Rectal smooth muscle tissue (tissue), 1 donor: Measurements from ENCODE around the gene MEX3D.

Source experiments
- H3K27ac ChIP-seq: one replicate; pipeline ENCODE4 v1.7.0; 2013; ENCODE audit warnings: low read depth, low read length, inconsistent platforms
- H3K27me3 ChIP-seq: one replicate; pipeline ENCODE4 v1.7.0; 2013; ENCODE audit warnings: low read length; ENCODE audit not compliant: control insufficient read depth, insufficient read depth
- H3K36me3 ChIP-seq: one replicate; pipeline ENCODE4 v1.7.0; 2013; ENCODE audit warnings: low read length; ENCODE audit not compliant: control insufficient read depth, insufficient read depth
- H3K4me1 ChIP-seq: one replicate; pipeline ENCODE4 v1.7.0; 2013; ENCODE audit warnings: low read length; ENCODE audit not compliant: control insufficient read depth, insufficient read depth
- H3K4me3 ChIP-seq: one replicate; pipeline ENCODE4 v1.7.0; 2013; ENCODE audit warnings: low read length
- H3K9ac ChIP-seq: one replicate; pipeline ENCODE4 v1.7.0; 2013; ENCODE audit warnings: low read length

MEX3D gene

GRCh38 chr19:1568320-1569019, at the start of gene MEX3D:
TSS of gene MEX3D (minus strand) at chr19:1568325. CDS start at chr19:1568058, 267 bp downstream.
- H3K27ac ChIP-seq: peak within 1 kb of the TSS; percentile 93

GRCh38 chr19:1616875-1617274, 48.8 kb upstream of the MEX3D start:
- H3K4me1 ChIP-seq: peaks cover 16% of the 10 kb centered on the region
- H3K27ac ChIP-seq: peak overlapping the region; percentile 69
- H3K27me3 ChIP-seq: no peaks in the 10 kb centered on the region
- H3K36me3 ChIP-seq: peaks cover 40% of the 10 kb centered on the region
- H3K9ac ChIP-seq: no peak overlapping the region
- no peak overlapping the region for H3K4me3 ChIP-seq

More at GRCh38 chr19:1568320-1569019, at the start of gene MEX3D:
- peak within 1 kb of the TSS; percentile 68 for H3K4me3 ChIP-seq
- no peak within 1 kb of the TSS for H3K9ac ChIP-seq
- no peaks in the 10 kb centered on the region for H3K27me3 ChIP-seq
- no peaks in the 10 kb centered on the region for H3K36me3 ChIP-seq
- H3K4me1 ChIP-seq: peaks cover 10% of the 10 kb centered on the region

- no peaks in the 10 kb centered on the region for H3K27me3 ChIP-seq
- H3K4me3 ChIP-seq: no peak overlapping the region
- peaks cover 40% of the 10 kb centered on the region for H3K36me3 ChIP-seq
- H3K9ac ChIP-seq: no peak overlapping the region
- peaks cover 16% of the 10 kb centered on the region for H3K4me1 ChIP-seq
- H3K27ac ChIP-seq: peak overlapping the region; percentile 69
These were observed 48.3 kb upstream of the MEX3D start for GRCh38 chr19:1616396-1616795.

- peaks cover 42% of the 10 kb centered on the region for H3K36me3 ChIP-seq
- no peak overlapping the region for H3K27ac ChIP-seq
- no peak overlapping the region for H3K4me3 ChIP-seq
- peaks cover 16% of the 10 kb centered on the region for H3K4me1 ChIP-seq
- H3K27me3 ChIP-seq: no peaks in the 10 kb centered on the region
- no peak overlapping the region for H3K9ac ChIP-seq
These were observed 47.1 kb upstream of the MEX3D start for GRCh38 chr19:1615156-1615765.

- H3K4me1 ChIP-seq: peaks cover 16% of the 10 kb centered on the region
- no peaks in the 10 kb centered on the region for H3K27me3 ChIP-seq
- H3K4me3 ChIP-seq: no peak overlapping the region
- H3K36me3 ChIP-seq: peaks cover 38% of the 10 kb centered on the region
- no peak overlapping the region for H3K9ac ChIP-seq
- H3K27ac ChIP-seq: no peak overlapping the region
These were observed 45.9 kb upstream of the MEX3D start for GRCh38 chr19:1613808-1614570.

GRCh38 chr19:1613146-1613545, 45.0 kb upstream of the MEX3D start:
- H3K4me1 ChIP-seq: peaks cover 13% of the 10 kb centered on the region
- H3K36me3 ChIP-seq: peaks cover 38% of the 10 kb centered on the region
- H3K4me3 ChIP-seq: no peak overlapping the region
- no peak overlapping the region for H3K27ac ChIP-seq
- H3K27me3 ChIP-seq: no peaks in the 10 kb centered on the region
- no peak overlapping the region for H3K9ac ChIP-seq

- Histone ChIP-seq H3K27ac (no peak overlapping the region), H3K27me3 (no peaks in the 10 kb centered on the region), H3K4me3 (no peak overlapping the region), H3K36me3 (peaks cover 38% of the 10 kb centered on the region), H3K9ac (no peak overlapping the region), H3K4me1 (peaks cover 7% of the 10 kb centered on the region)
These were observed 44.3 kb upstream of the MEX3D start for GRCh38 chr19:1612114-1613086.

GRCh38 chr19:1611353-1611752, 43.2 kb upstream of the MEX3D start:
- peaks cover 35% of the 10 kb centered on the region for H3K36me3 ChIP-seq
- no peak overlapping the region for H3K4me3 ChIP-seq
- H3K27ac ChIP-seq: no peak overlapping the region
- H3K27me3 ChIP-seq: no peaks in the 10 kb centered on the region
- no peak overlapping the region for H3K9ac ChIP-seq
- H3K4me1 ChIP-seq: peaks cover under 1% of the 10 kb centered on the region

- Histone ChIP-seq H3K36me3 (peaks cover 32% of the 10 kb centered on the region), H3K27me3 (no peaks in the 10 kb centered on the region), H3K9ac (no peak overlapping the region), H3K27ac (no peak overlapping the region), H3K4me1 (peaks cover 5% of the 10 kb centered on the region), H3K4me3 (no peak overlapping the region)
These were observed 42.5 kb upstream of the MEX3D start for GRCh38 chr19:1610579-1610978.

GRCh38 chr19:1609680-1610474, 41.8 kb upstream of the MEX3D start:
- peaks cover 5% of the 10 kb centered on the region for H3K4me1 ChIP-seq
- peaks cover 27% of the 10 kb centered on the region for H3K36me3 ChIP-seq
- H3K27me3 ChIP-seq: no peaks in the 10 kb centered on the region
- no peak overlapping the region for H3K9ac ChIP-seq
- H3K4me3 ChIP-seq: no peak overlapping the region
- no peak overlapping the region for H3K27ac ChIP-seq

- H3K27me3 ChIP-seq: no peaks in the 10 kb centered on the region
- peaks cover 22% of the 10 kb centered on the region for H3K36me3 ChIP-seq
- H3K4me1 ChIP-seq: peaks cover 7% of the 10 kb centered on the region
- peak overlapping the region; percentile 13 for H3K4me3 ChIP-seq
- H3K27ac ChIP-seq: no peak overlapping the region
- no peak overlapping the region for H3K9ac ChIP-seq
These were observed 40.9 kb upstream of the MEX3D start for GRCh38 chr19:1609103-1609396.
